GM23338 (cell line): ENCODE measurements around the gene KLC1. TPM values are rescaled to one million over a fixed set of nuclear protein-coding genes. Genes with fewer than 3 reads are reported as not detected.
A peak's percentile ranks its signal among the peaks of the same experiment; 100 is the strongest.

Experiments
- ATAC-seq: fragments of 200-7000 bp; cut with Tn5 transposase; 3 replicates; pipeline ENCODE4 v1.9.1; 2020
- DNase-seq: peaks from one replicate; pipeline ENCODE4 v3.0.0-alpha.2; 2015; ENCODE audit warnings: low spot score
- H2AFZ ChIP-seq: fragments of 200-600 bp; sonication (generic); 2 replicates; pipeline ENCODE4 v1.8.0; 2016; ENCODE audit warnings: antibody characterized with exemption, mild to moderate bottlenecking, moderate library complexity
- H3F3A ChIP-seq: fragments of 200-600 bp; sonication (generic); replicated peaks from 2 replicates; pipeline ENCODE4 v1.8.0; 2017; ENCODE audit warnings: antibody characterized with exemption, mixed run types, low read depth
- H3K27ac ChIP-seq: fragments of 200-600 bp; sonication (generic); 2 replicates; pipeline ENCODE4 v1.6.1; 2016; ENCODE audit warnings: low read depth
- H3K27me3 ChIP-seq: fragments of 200-600 bp; sonication (generic); 2 replicates; pipeline ENCODE4 v1.8.0; 2016; ENCODE audit warnings: mild to moderate bottlenecking, mixed run types, moderate library complexity; ENCODE audit not compliant: insufficient read depth
- H3K36me3 ChIP-seq: fragments of 200-600 bp; sonication (generic); 2 replicates; pipeline ENCODE4 v1.8.0; 2016; ENCODE audit warnings: mild to moderate bottlenecking; ENCODE audit not compliant: insufficient read depth
- H3K4me1 ChIP-seq: fragments of 200-600 bp; sonication (generic); 2 replicates; pipeline ENCODE4 v1.8.0; 2016; ENCODE audit warnings: mild to moderate bottlenecking, moderate library complexity; ENCODE audit not compliant: insufficient read depth
- H3K4me2 ChIP-seq: fragments of 200-600 bp; sonication (generic); 2 replicates; pipeline ENCODE4 v1.7.1; 2017; ENCODE audit warnings: mixed run types
- H3K4me3 ChIP-seq: fragments of 200-600 bp; sonication (generic); 2 replicates; pipeline ENCODE4 v1.6.1; 2016; ENCODE audit warnings: mixed run types
- H3K79me2 ChIP-seq: fragments of 200-600 bp; sonication (generic); replicated peaks from 2 replicates; pipeline ENCODE4 v1.8.0; 2017; ENCODE audit warnings: mild to moderate bottlenecking; ENCODE audit not compliant: insufficient read depth
- H3K9me2 ChIP-seq: fragments of 200-600 bp; sonication (generic); 2 replicates; pipeline ENCODE4 v1.8.0; 2017; ENCODE audit not compliant: insufficient read depth
- H4K20me1 ChIP-seq: fragments of 200-600 bp; sonication (generic); replicated peaks from 2 replicates; pipeline ENCODE4 v1.8.0; 2017; ENCODE audit warnings: mild to moderate bottlenecking; ENCODE audit not compliant: insufficient read depth
- H3K27ac Mint-ChIP-seq: 2 replicates; pipeline ENCODE4 v1.8.0; 2020; ENCODE audit warnings: inconsistent platforms, mild to moderate bottlenecking, moderate library complexity, mixed read lengths
- H3K27me3 Mint-ChIP-seq: 3 replicates; pipeline ENCODE4 v1.8.0; 2022; ENCODE audit warnings: low read depth, mild to moderate bottlenecking, moderate library complexity, mixed read lengths, inconsistent platforms; ENCODE audit not compliant: insufficient read depth, poor library complexity
- H3K36me3 Mint-ChIP-seq: 3 replicates; pipeline ENCODE4 v1.8.0; 2021; ENCODE audit warnings: low read depth, mild to moderate bottlenecking, inconsistent platforms, moderate library complexity, mixed read lengths
- H3K4me1 Mint-ChIP-seq: 3 replicates; pipeline ENCODE4 v1.8.0; 2020; ENCODE audit warnings: mild to moderate bottlenecking, inconsistent platforms, mixed read lengths
- H3K4me3 Mint-ChIP-seq: 3 replicates; pipeline ENCODE4 v1.8.0; 2021; ENCODE audit warnings: moderate library complexity, mild to moderate bottlenecking, inconsistent platforms, mixed read lengths
- H3K9me3 Mint-ChIP-seq: 3 replicates; pipeline ENCODE4 v1.8.0; 2020; ENCODE audit warnings: moderate library complexity, mild to moderate bottlenecking, inconsistent platforms, mixed read lengths
- CREB1 ChIP-seq: fragments of 250-450 bp; sonication (Bioruptor Pico); IDR thresholded peaks from 2 replicates; pipeline ENCODE4 v1.5.0; 2020; ENCODE audit warnings: low read depth, mild to moderate bottlenecking, moderate library complexity
- ETS1 ChIP-seq: IDR thresholded peaks from 2 replicates; pipeline ENCODE4 v1.6.1; 2016; ENCODE audit warnings: antibody characterized with exemption
- EZH2 ChIP-seq: fragments of 200-600 bp; sonication (generic); IDR thresholded peaks from one replicate; pipeline ENCODE4 v1.8.0; 2017; ENCODE audit warnings: antibody characterized with exemption, mild to moderate bottlenecking, low read depth; ENCODE audit not compliant: unreplicated experiment
- EZH2phosphoT487 ChIP-seq: fragments of 200-600 bp; sonication (generic); IDR thresholded peaks from one replicate; pipeline ENCODE4 v1.8.1; 2018; ENCODE audit warnings: antibody characterized with exemption; ENCODE audit not compliant: unreplicated experiment
- JUNB ChIP-seq: IDR thresholded peaks from one replicate; pipeline ENCODE4 v1.6.1; 2016; ENCODE audit warnings: antibody characterized with exemption; ENCODE audit not compliant: unreplicated experiment
- NANOG ChIP-seq: IDR thresholded peaks from 2 replicates; pipeline ENCODE4 v1.6.1; 2016; ENCODE audit warnings: antibody characterized with exemption, borderline replicate concordance
- POLR2AphosphoS5 ChIP-seq: IDR thresholded peaks from 2 replicates; pipeline ENCODE4 v1.6.1; 2016; ENCODE audit warnings: antibody characterized with exemption, low read depth
- STAT1 ChIP-seq: IDR thresholded peaks from one replicate; pipeline ENCODE4 v1.6.1; 2016; ENCODE audit warnings: antibody characterized with exemption; ENCODE audit not compliant: unreplicated experiment
- ZNF114 ChIP-seq: fragments of 250-450 bp; sonication (Bioruptor Pico); IDR thresholded peaks from 2 replicates; pipeline ENCODE4 v1.5.0; 2020; ENCODE audit warnings: mild to moderate bottlenecking, moderate library complexity
- ZNF331 ChIP-seq: fragments of 250-450 bp; sonication (Bioruptor Pico); IDR thresholded peaks from 2 replicates; pipeline ENCODE4 v1.5.0; 2020; ENCODE audit warnings: low read depth, mild to moderate bottlenecking, moderate library complexity
- ZNF462 ChIP-seq: fragments of 250-450 bp; sonication (Bioruptor Pico); IDR thresholded peaks from 2 replicates; pipeline ENCODE4 v1.5.0; 2020; ENCODE audit warnings: mild to moderate bottlenecking, moderate library complexity
- polyA plus RNA-seq: library from polyadenylated mRNA; unstranded; fragments of >200 nt; fragmentation: Nextera tagmentation; extraction: Ambion mirVana; gene quantifications from 2 replicates; pipeline ENCODE4 v1.2.1, GENCODE V29; 2016
- total RNA-seq: library from RNA; depleted of rRNA; stranded (reverse); fragments of >200 nt; shearing (Covaris generic); gene quantifications from 2 replicates; pipeline ENCODE4 v1.2.3, GENCODE V29; 2014
- TF ChIP-seq, protein P1 (sequence below): IDR thresholded peaks from one replicate; pipeline ENCODE4 v1.6.1; 2018; ENCODE audit warnings: antibody characterized with exemption; ENCODE audit not compliant: unreplicated experiment
- TF ChIP-seq, protein P2 (sequence below), 2 experiments: fragments of 200-600 bp in 1 of 2; sonication (generic) in 1 of 2; conservative IDR thresholded peaks; 2 replicates each; pipeline versions ENCODE4 v1.5.1 to v1.6.1; 2016 to 2017; ENCODE audit warnings: antibody characterized with exemption in 2 of 2, low read depth in 2 of 2, mild to moderate bottlenecking in 2 of 2, moderate library complexity in 1 of 2

KLC1 gene
- total and polyA plus RNA-seq, 2 experiments from 2014 or later: 165 to 308 TPM

GRCh38 chr14:103709814-103710213 is 80.8 kb downstream of the KLC1 start:
- peaks cover 11% of the 10 kb centered on the region for H3K4me1 ChIP-seq
- H4K20me1 ChIP-seq: peaks cover 24% of the 10 kb centered on the region
- H2AFZ ChIP-seq: no peak overlapping the region
- H3K4me3 ChIP-seq: no peak overlapping the region
- peaks cover 18% of the 10 kb centered on the region for H3K79me2 ChIP-seq
- 0 out of 2 replicates have a peak, but pooled peaks cover 5% of the 10 kb centered on the region for H3K36me3 ChIP-seq
- Mint-ChIP-seq H3K4me3 (no peak overlapping the region), H3K4me1 (peaks cover 30% of the 10 kb centered on the region), H3K36me3 (peaks cover 40% of the 10 kb centered on the region), H3K9me3 (no peaks in the 10 kb centered on the region), H3K27me3 (peaks cover 23% of the 10 kb centered on the region), H3K27ac (peak overlapping the region; percentile 37; the same call in 1 of the 2 replicates)
- ATAC-seq (no peak), DNase-seq (no peak)
- no peaks in the 10 kb centered on the region for H3K9me2 ChIP-seq
- no peaks in the 10 kb centered on the region for H3K27me3 ChIP-seq
- H3K27ac ChIP-seq: no peak overlapping the region
- no peak for TF ChIP-seq ETS1
- TF ChIP-seq, protein P1, sequence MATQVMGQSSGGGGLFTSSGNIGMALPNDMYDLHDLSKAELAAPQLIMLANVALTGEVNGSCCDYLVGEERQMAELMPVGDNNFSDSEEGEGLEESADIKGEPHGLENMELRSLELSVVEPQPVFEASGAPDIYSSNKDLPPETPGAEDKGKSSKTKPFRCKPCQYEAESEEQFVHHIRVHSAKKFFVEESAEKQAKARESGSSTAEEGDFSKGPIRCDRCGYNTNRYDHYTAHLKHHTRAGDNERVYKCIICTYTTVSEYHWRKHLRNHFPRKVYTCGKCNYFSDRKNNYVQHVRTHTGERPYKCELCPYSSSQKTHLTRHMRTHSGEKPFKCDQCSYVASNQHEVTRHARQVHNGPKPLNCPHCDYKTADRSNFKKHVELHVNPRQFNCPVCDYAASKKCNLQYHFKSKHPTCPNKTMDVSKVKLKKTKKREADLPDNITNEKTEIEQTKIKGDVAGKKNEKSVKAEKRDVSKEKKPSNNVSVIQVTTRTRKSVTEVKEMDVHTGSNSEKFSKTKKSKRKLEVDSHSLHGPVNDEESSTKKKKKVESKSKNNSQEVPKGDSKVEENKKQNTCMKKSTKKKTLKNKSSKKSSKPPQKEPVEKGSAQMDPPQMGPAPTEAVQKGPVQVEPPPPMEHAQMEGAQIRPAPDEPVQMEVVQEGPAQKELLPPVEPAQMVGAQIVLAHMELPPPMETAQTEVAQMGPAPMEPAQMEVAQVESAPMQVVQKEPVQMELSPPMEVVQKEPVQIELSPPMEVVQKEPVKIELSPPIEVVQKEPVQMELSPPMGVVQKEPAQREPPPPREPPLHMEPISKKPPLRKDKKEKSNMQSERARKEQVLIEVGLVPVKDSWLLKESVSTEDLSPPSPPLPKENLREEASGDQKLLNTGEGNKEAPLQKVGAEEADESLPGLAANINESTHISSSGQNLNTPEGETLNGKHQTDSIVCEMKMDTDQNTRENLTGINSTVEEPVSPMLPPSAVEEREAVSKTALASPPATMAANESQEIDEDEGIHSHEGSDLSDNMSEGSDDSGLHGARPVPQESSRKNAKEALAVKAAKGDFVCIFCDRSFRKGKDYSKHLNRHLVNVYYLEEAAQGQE: no peak
- TF ChIP-seq EZH2phosphoT487: no peak
- no peak for TF ChIP-seq ZNF114
- TF ChIP-seq NANOG: no peak
- TF ChIP-seq JUNB: no peak
- TF ChIP-seq STAT1: no peak
- TF ChIP-seq ZNF331 (CRISPR knock-in tag): no peak
- TF ChIP-seq ZNF462 (CRISPR knock-in tag): no peak
- TF ChIP-seq, protein P2, sequence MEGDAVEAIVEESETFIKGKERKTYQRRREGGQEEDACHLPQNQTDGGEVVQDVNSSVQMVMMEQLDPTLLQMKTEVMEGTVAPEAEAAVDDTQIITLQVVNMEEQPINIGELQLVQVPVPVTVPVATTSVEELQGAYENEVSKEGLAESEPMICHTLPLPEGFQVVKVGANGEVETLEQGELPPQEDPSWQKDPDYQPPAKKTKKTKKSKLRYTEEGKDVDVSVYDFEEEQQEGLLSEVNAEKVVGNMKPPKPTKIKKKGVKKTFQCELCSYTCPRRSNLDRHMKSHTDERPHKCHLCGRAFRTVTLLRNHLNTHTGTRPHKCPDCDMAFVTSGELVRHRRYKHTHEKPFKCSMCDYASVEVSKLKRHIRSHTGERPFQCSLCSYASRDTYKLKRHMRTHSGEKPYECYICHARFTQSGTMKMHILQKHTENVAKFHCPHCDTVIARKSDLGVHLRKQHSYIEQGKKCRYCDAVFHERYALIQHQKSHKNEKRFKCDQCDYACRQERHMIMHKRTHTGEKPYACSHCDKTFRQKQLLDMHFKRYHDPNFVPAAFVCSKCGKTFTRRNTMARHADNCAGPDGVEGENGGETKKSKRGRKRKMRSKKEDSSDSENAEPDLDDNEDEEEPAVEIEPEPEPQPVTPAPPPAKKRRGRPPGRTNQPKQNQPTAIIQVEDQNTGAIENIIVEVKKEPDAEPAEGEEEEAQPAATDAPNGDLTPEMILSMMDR (conservative IDR thresholded peaks at IDR 0.05; ENCODE audit: low read depth in 2 of 2): no peak
- TF ChIP-seq CREB1 (CRISPR knock-in tag): no peak
- no peak for TF ChIP-seq EZH2
- TF ChIP-seq POLR2AphosphoS5: no peak
- H3F3A ChIP-seq: peaks cover 20% of the 10 kb centered on the region
- no peak overlapping the region for H3K4me2 ChIP-seq
